ENCODE measurements around the gene ARHGAP9. TPM values are rescaled to one million over a fixed set of nuclear protein-coding genes. Genes with fewer than 3 reads are reported as not detected.
"Not testable (repeated sequence)": the region's sequence is repeated elsewhere in the genome, so short reads cannot be mapped to it uniquely, and the experiment has no call there.

The ARHGAP9 gene
- total RNA-seq, 4 donors from 2014 or later = 5.2 to 40.5 (median 11.6) TPM

- TF ChIP-seq CTCF (IDR thresholded peaks at IDR 0.05) (no peak), EP300 (IDR thresholded peaks at IDR 0.05) (no peak), POLR2A (IDR thresholded peaks at IDR 0.05) (no peak)
- H3K36me3 ChIP-seq = peaks cover 5 to 35% (median 19%) of the 10 kb centered on the region in 3 donors
- WGBS, 2 donors = 25 to 27% methylated on average over 7 of the region's 7 CpGs
- H3K9me3 ChIP-seq = no peaks in the 10 kb centered on the region
- peak overlapping the region; percentile 96 to 100 (median 99) for H3K27ac ChIP-seq
- DNase-seq (ENCODE audit: low spot score in 2 of 2) = no peak
- H3K4me3 ChIP-seq = peak overlapping the region; percentile 64 to 91 (median 82)
- no peaks in the 10 kb centered on the region for H3K27me3 ChIP-seq
- H3K4me1 ChIP-seq = peaks cover 0 to 61% (median 46%) of the 10 kb centered on the region in 4 donors
Observed at GRCh38 chr12:57518920-57519795, 39.5 kb upstream of the ARHGAP9 start.

GRCh38 chr12:57518176-57518919, 38.7 kb upstream of the ARHGAP9 start:
- 64 to 73% methylated on average over 8 of the region's 8 CpGs for WGBS, 2 donors
- Histone ChIP-seq H3K4me3 (peak overlapping the region in 2 of 4 donors; percentile 84 to 91), H3K27me3 (no peaks in the 10 kb centered on the region), H3K9me3 (no peaks in the 10 kb centered on the region), H3K27ac (peak overlapping the region in 3 of 4 donors; percentile 98 to 100 (median 100)), H3K4me1 (peaks cover 0 to 53% (median 38%) of the 10 kb centered on the region in 4 donors), H3K36me3 (peaks cover 5 to 42% (median 23%) of the 10 kb centered on the region in 3 donors)
- DNase-seq (ENCODE audit: low spot score in 2 of 2) = no peak
- TF ChIP-seq POLR2A (IDR thresholded peaks at IDR 0.05) (no peak), EP300 (IDR thresholded peaks at IDR 0.05) (no peak), CTCF (IDR thresholded peaks at IDR 0.05) (no peak)

- WGBS, 2 donors = 87 to 88% methylated on average over 10 of the region's 10 CpGs
Observed at GRCh38 chr12:57517718-57518117, 38.1 kb upstream of the ARHGAP9 start.

GRCh38 chr12:57517187-57517586, 37.5 kb upstream of the ARHGAP9 start:
- peaks cover 5 to 53% (median 35%) of the 10 kb centered on the region in 3 donors for H3K36me3 ChIP-seq
- no peak for TF ChIP-seq POLR2A (IDR thresholded peaks at IDR 0.05)
- TF ChIP-seq CTCF (IDR thresholded peaks at IDR 0.05) = no peak
- TF ChIP-seq EP300 (IDR thresholded peaks at IDR 0.05) = no peak
- no peaks in the 10 kb centered on the region for H3K9me3 ChIP-seq
- peaks cover 0 to 49% (median 36%) of the 10 kb centered on the region in 4 donors for H3K4me1 ChIP-seq
- 35 to 86% methylated on average over 1 of the region's 1 CpG for WGBS, 2 donors
- H3K27me3 ChIP-seq = no peaks in the 10 kb centered on the region
- DNase-seq (ENCODE audit: low spot score in 2 of 2) = no peak
- peak overlapping the region in 2 of 4 donors; percentile 23 to 100 for H3K27ac ChIP-seq
- no peak overlapping the region for H3K4me3 ChIP-seq

More at GRCh38 chr12:57517718-57518117, 38.1 kb upstream of the ARHGAP9 start:
- Histone ChIP-seq H3K27ac (peak overlapping the region in 3 of 4 donors; percentile 98 to 100 (median 100)), H3K4me3 (peak overlapping the region in 1 of 4 donors; percentile 84), H3K36me3 (peaks cover 5 to 48% (median 29%) of the 10 kb centered on the region in 3 donors), H3K4me1 (peaks cover 0 to 51% (median 37%) of the 10 kb centered on the region in 4 donors)
- H3K9me3 ChIP-seq; H3K27me3 ChIP-seq; DNase-seq (ENCODE audit: low spot score in 2 of 2): not testable (repeated sequence)

GRCh38 chr12:57516617-57517153, 37.0 kb upstream of the ARHGAP9 start:
- TF ChIP-seq CTCF (IDR thresholded peaks at IDR 0.05) = no peak
- no peak for TF ChIP-seq POLR2A (IDR thresholded peaks at IDR 0.05)
- no peak for TF ChIP-seq EP300 (IDR thresholded peaks at IDR 0.05)
- H3K4me1 ChIP-seq = peaks cover 0 to 44% (median 31%) of the 10 kb centered on the region in 4 donors
- peak overlapping the region in 2 of 4 donors; percentile 23 to 100 for H3K27ac ChIP-seq
- H3K27me3 ChIP-seq = no peaks in the 10 kb centered on the region
- peaks cover 5 to 58% (median 38%) of the 10 kb centered on the region in 3 donors for H3K36me3 ChIP-seq
- H3K4me3 ChIP-seq = no peak overlapping the region
- WGBS, 2 donors = 86 to 87% methylated on average over 11 of the region's 11 CpGs
- no peaks in the 10 kb centered on the region for H3K9me3 ChIP-seq
- no peak for DNase-seq (ENCODE audit: low spot score in 2 of 2)

All from tibial nerve (tissue), 4 donors.